Activated gamma-delta T cell treated with Interleukin-2 at 50 U/mL for 16 hours (primary cell): ENCODE measurements around the gene MTM1.

Experiments used
- DNase-seq: peaks from one replicate; pipeline ENCODE4 v3.0.0-alpha.2; 2020

Gene MTM1

DNA sequence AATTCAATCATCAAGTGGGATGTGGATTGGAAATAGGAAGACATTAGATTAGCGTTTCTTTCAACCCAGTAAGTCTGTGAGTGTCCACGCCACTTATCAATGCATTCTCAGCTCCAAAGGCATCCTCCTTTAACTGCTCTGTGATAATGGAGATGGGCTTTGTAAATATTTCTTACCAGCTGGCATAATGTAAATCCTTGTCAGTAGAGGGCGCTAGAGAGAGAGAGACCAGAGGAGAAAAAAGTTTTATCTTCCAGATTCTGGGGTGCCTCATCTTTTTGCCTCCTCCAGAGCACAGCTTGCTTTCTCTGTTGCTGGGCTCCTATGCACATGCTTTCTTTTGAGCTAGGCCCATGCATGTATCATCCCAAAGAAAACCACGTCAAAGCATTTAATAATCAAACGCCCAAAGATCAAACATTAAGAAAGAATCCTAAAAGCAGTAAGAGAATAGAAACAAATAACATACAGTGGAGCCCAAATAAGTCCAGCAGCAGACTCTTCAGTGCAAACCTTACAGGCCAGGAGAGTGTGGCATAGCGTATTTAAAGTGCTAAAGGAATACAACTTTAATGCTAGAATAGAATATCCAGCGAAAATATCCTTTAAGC, 115.2 kb downstream of the MTM1 start:
- DNase-seq: no peak

GRCh38 chrX:150688911-150689451, 120.6 kb downstream of the MTM1 start:
- DNase-seq: no peak

DNA sequence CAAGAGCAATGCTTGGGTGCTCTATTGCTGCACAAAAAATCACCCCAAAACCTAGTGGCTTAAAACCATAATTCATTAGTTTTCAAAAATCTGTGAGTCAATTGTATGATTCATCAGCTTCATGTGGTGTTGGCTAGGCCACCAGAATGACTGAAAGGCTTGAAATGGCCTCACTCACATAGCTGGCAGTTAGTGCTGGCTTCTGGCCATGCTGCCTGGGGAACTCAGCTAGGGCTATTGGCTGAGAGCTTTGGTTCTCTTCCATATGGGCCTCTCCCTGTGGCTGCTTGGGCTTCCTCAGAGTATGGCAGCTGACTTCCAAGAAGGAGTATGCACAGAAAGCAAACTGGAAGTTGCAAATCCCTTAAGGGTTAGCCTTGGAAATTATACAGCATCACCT, 121.7 kb downstream of the MTM1 start:
- no peak for DNase-seq

DNA sequence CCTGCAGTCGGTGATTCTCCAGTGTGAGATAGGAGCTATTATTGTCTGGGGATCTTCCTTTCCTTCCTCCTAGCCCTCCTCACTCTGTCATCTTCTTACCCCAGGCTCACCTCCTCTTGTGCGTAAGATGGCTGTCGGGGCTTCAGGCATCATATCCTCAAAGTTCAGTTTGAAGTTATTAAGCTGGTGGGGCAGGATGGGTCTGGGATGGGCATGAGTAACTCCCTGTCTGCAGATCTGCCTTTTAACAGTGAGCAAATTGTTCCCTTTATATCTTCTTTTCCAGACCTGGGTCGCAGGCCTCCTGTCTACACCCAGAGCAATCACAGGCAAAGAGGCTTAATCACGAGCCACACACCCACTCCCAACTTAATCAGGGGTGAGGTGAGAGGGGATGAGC, 123.9 kb downstream of the MTM1 start:
- no peak for DNase-seq

DNA sequence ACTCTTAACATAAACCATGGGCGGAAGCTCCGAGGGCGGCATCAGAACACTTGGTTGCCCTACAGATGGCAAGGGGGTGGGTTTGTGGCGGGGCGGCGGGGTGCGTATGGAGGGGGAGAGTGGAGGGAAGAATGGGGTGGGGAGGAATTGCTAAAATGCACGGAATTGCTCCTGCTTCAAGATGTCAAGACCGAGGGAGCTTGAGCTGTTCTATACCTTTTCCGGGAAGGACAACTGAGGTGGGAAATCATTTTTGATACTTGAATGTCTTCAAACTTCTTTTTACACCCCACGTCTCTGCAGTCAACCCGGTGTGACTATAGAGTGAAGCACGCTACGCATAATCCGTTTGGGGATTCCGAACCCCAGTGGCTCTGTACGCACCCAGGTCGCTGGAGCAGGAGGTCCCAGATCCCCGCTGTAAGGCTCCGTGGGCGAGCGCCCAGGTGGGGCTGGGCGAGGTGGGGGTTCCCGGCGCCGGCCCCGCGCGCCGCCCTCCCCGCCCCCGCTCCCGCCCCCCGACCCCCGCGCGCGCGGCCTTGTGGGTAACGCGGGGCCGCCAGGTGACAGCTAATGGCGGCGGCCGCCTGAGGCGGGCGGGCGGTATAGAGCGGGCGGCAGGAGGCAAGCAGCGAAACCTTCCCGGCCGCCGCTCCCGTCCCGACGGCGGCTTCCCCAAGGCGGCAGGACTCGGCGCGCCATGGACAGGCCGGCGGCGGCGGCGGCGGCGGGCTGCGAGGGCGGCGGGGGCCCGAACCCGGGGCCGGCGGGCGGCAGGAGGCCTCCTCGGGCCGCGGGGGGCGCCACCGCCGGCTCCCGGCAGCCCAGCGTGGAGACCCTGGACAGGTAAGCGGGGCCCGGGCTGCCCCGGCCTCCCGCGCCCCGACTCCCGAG, 124.7 kb downstream of the MTM1 start, which contains the start of gene MTMR1:
TSS of gene MTMR1 (plus strand) at position 566 of the 894 bp plus-strand sequence. CDS start at position 701, 135 bp downstream.
- peak; percentile 50 for DNase-seq

DNA sequence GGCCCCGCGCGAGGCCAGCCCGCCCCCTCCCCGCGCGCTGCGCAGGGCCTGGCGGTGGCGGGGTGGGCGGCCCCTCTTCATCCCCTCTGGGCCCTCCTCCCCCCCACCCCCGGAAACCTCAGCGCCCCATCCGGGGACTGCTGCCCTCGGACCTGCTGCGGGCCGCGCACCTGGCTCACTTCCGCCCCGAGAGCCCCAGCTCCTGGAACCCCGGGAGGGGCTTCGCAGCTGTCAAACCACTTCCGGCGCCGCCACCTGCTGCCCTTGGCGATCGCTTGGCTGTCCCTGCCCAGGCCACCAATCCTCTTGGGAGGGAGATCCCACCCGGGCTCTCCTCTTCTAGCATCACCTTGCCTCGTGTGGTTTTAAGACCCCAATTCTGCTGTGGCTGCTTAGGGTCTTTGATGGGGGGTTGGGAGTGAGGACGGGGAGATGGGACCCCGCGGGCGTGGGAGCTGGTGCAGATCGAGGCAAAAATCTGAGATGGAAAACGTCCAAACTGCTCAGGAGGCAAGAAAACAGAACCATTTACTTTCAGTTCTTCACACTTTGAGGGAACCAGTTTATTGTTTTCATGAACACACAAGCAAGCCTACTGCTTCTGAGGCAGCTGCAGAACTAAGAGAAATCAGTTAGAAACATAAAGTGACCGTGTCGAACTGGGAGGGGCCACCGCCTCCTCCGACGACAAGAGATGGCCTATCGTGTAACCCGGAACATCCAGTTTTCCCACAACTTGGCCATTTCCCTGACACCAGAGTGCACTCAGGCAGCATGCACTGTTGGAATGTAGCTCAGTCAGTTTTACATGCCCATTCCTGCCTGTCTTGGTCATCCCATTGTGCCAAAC, 125.5 kb downstream of the MTM1 start:
- DNase-seq: peak; percentile 72

GRCh38 chrX:150694738-150695410, 126.5 kb downstream of the MTM1 start:
- no peak for DNase-seq

- DNase-seq: no peak
Observed at GRCh38 chrX:150696331-150696730, 127.9 kb downstream of the MTM1 start.

- DNase-seq: no peak
Observed at GRCh38 chrX:150696866-150697265, 128.4 kb downstream of the MTM1 start.

DNA sequence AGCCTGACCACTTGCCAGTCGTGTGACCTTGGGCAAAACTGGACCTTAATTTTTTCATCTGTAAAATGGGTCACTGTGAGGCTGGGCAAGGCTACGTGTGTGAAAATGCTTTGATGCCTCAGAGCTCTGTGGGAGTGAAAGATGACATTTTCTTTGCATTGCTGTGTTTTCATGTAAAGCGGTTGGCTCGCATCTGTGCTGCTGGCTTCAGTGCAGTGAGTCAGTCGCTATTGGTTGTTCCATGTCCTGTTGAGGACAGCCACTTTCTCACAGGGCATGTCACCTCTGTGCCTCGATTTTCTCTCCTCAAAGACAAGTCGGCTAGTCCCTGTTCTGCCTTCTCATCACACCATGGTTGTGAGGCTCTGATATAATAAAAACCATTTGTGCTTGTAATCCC, 129.2 kb downstream of the MTM1 start:
- DNase-seq: no peak

DNA sequence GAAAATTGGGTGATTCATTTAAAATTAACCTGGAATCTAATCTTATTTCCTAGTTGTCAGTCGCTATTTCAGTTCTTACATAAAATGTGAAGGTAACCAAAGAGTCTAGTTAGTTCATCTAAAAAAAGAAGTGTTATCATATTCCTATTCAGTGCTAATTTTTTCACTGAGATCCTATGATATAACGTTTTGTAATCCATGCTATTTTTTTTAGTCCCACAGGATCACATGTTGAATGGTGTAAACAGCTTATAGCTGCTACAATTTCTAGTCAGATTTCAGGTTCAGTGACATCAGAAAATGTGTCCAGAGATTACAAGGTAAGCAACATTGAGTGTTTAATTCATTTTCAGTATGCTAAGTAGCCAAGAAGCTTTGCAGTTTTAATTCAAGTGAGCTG, 130.6 kb downstream of the MTM1 start:
- DNase-seq: no peak

DNA sequence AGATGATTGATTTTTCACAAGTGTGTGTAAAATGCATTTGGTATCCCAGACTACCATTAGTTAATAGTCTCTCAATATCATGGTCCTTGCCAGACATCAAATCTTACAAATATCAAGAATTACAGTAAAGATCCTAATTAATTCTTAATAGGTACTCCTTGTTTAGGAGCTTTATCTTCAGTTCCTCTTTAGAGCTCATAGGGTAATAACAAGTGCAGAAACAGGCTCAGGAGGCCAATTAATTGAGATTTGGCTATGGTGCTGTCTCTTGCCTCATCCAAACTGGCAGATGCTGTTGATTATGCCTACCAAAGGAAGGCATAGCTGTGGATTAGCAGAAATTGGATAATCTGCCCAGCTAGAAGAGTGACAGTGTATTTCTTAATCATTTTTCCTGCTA, 131.7 kb downstream of the MTM1 start:
- no peak for DNase-seq

- no peak for DNase-seq
Observed at GRCh38 chrX:150701377-150701776, 133.0 kb downstream of the MTM1 start.

DNA sequence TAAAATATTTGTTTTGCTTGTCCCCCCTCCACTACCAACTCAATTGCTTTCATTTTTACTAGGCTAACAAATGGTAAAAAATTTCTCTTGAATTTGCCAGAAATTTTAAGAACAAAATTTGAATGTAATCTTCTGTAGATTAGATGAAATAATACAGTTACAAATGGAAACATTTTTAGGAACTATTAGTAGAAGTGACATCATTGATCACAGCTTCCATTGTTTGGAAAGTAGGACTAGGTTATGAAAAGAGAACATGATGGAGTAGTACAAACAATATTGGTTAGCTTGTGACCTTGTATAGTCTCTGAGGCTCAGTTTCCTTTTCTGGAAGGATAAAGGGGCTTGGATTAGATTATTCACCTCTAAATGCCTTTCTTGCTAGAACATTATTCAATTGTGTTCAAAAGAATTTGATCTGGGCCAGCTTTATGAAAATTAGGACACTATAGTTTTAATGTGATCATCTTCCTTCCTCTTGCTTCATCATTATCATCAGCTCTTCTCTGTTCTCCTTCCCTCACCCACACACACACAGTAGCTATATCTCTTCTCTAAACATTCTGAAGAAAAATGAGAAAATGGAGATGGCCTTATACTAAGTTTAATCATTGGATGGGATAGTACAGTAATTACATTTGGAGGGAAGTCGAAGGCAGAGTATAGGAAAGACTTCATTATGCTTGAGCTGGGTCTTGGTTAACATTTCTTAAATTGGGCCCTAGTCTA, 134.7 kb downstream of the MTM1 start:
- DNase-seq: no peak

DNA sequence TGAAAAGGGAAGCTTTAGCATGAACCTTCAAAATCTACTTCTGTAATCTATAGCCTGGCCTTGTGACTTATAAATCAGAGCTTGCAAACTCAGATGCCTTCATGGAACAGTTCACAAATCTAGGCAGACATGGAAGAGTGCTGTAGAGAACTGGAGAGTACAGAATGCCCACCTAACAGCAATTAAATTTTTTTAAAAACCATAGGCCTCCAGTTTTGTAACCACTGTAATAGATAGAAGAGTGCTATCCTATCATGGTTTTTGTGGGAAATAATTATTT, 135.2 kb downstream of the MTM1 start:
- no peak for DNase-seq

- no peak for DNase-seq
Observed at GRCh38 chrX:150704030-150704613, 135.7 kb downstream of the MTM1 start.

GRCh38 chrX:150712619-150713018, 144.2 kb downstream of the MTM1 start:
- no peak for DNase-seq

DNA sequence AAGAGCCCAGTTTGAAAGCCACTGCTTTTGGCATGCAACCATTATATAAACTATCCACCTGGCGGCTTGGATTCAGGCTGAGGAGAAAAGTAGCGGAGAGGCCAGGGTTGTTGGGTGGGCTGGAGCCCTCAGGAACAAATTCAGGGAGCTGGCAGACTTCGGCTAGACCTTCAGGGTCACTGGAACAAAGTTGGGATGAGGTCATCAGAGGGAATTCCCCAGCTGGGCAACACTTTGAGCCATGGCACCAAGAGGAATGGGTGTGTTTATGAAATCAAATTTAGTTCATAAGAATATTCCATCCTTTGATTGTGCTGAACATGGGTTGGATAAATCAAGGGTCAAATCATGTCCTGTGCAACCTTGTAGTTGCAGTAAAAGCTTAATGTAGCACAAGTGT, 146.8 kb downstream of the MTM1 start:
- no peak for DNase-seq

DNA sequence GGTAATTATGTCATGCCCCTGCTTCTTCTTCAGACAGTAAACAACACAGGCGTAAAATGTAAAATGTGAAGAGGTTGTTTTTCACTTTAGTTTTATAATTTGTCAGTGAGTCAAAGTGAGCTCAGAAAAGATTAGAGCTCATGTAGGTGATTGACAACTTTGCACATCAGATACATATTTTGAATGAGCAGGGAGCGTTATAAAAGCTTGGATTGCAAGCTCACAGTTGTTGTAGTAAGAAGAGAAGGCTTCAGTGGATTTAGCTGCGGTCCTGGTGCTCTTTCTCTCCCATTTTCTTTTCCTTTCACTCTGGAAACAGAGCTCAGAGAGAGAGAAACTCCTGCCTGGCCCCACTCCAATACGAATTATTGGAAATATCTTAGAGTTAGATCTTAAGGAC, 151.2 kb downstream of the MTM1 start:
- DNase-seq: no peak
